Measurements from ENCODE around the gene ANKRD42. TPM values are rescaled to one million over a fixed set of nuclear protein-coding genes. Genes with fewer than 3 reads are reported as not detected.

The ANKRD42 gene
- total RNA-seq, 1 experiment from 2014 or later, result 5.4 TPM

- TF ChIP-seq CTCF (IDR thresholded peaks at IDR 0.05 in 2 of 3, conservative IDR thresholded peaks at IDR 0.05 in 1 of 3; ENCODE audit: borderline replicate concordance in 1 of 3, insufficient read depth in 1 of 3, low read depth in 2 of 3, low read length in 2 of 3), result peak; percentile 36 to 85 (median 75); a peak in 5 of 6 replicates
- TF ChIP-seq REST (IDR thresholded peaks at IDR 0.05; ENCODE audit: low read depth), result no peak
- TF ChIP-seq TCF7L2 (IDR thresholded peaks at IDR 0.05; ENCODE audit: borderline replicate concordance, extremely low read depth, insufficient read depth, insufficient read length), result no peak
- TF ChIP-seq RAD21 (IDR thresholded peaks at IDR 0.05; ENCODE audit: low read depth), result peak; percentile 45; the same call in 1 of the 2 replicates
- no peak for TF ChIP-seq YY1 (IDR thresholded peaks at IDR 0.05; ENCODE audit: extremely low read depth, insufficient replicate concordance, low read depth, low read length)
- ATAC-seq, result peak; percentile 86
- Histone ChIP-seq H3K27me3 (ENCODE audit: insufficient read depth, low read length) (peaks cover 11% of the 10 kb centered on the region), H3K4me3 (replicated peaks in 1 of 2; ENCODE audit: low read depth in 1 of 2, low read length in 2 of 2) (no peak overlapping the region; a peak in 1 of 4 replicates), H3K36me3 (ENCODE audit: control insufficient read depth in 1 of 2, insufficient read depth in 2 of 2, low read length in 2 of 2) (no peaks in the 10 kb centered on the region), H3K9ac (ENCODE audit: low read length) (no peak overlapping the region), H3K27ac (ENCODE audit: low read depth, low read length) (no peak overlapping the region), H3K9me2 (ENCODE audit: insufficient read depth) (no peaks in the 10 kb centered on the region), H2AFZ (ENCODE audit: low read depth, low read length, poor library complexity, severe bottlenecking) (no peak overlapping the region), H3K9me3 (ENCODE audit: control insufficient read depth in 1 of 2, insufficient read depth in 1 of 2, low read depth in 1 of 2, low read length in 2 of 2) (no peaks in the 10 kb centered on the region), H3K4me1 (ENCODE audit: control insufficient read depth in 1 of 2, insufficient read depth in 2 of 2, low read length in 2 of 2) (0 out of 4 replicates have a peak, but pooled peaks cover 0 to 3% of the 10 kb centered on the region in 2 experiments), H4K20me1 (ENCODE audit: insufficient read depth) (no peaks in the 10 kb centered on the region), H3K79me2 (ENCODE audit: insufficient read depth, low read length) (no peaks in the 10 kb centered on the region), H3K4me2 (ENCODE audit: low read length) (peak overlapping the region; percentile 52)
- BruUV-seq (replicated peaks), result no TSS peak
- intact Hi-C loops (cut with micrococcal nuclease), result loop anchor here (1.0 to 2.0 kb wide), 3 partner anchors 432 to 527 kb away; no protein-coding TSS in a partner anchor
- POLR2A ChIA-PET, result no interaction called here
- CTCF ChIA-PET, result interaction anchor here (0.8 to 3.0 kb wide), 17 partner anchors 9 to 597 kb away, joined by 3 to 31 read pairs (median 5); partner anchors contain the start of gene DDIAS
- RAD21 ChIA-PET (ENCODE audit: low non-redundant PET in 1 of 2, low total read pairs in 2 of 2, uncharacterized antibody in 2 of 2, unreplicated experiment in 2 of 2), result interaction anchor here in 1 of 2 experiments (0.9 to 1.0 kb wide), 2 partner anchors 431 to 525 kb away, joined by 3 read pairs; no protein-coding TSS in a partner anchor
- peak; percentile 39 for DNase-seq (ENCODE audit: low read depth, low spot score)
These were observed 99.4 kb downstream of the ANKRD42 start for GRCh38 chr11:83292709-83293456.

Data from HCT116 (cell line).